ENCODE data around the gene PALLD.
A peak's percentile ranks its signal among the peaks of the same experiment; 100 is the strongest.

Gene PALLD

DNA sequence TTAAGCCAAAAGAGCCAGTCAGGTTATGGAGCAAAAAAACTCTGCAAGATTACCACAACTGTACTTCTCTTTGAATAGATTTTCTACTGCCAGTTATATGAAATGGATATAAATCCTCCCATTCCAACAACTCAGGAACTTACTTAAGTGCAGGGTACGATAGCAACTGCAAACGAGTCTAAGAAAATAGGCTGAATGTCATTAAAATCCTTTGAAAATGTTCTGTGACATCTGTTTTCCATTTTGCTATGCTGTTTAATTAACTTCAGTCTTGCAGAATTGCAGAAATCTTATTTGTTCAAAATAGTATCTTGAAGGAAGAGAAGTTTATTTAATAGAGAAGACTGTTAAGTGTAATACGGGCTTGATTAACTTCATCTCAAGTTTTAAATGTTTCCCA, 243.8 kb downstream of the PALLD start:
- no peak for DNase-seq

DNA sequence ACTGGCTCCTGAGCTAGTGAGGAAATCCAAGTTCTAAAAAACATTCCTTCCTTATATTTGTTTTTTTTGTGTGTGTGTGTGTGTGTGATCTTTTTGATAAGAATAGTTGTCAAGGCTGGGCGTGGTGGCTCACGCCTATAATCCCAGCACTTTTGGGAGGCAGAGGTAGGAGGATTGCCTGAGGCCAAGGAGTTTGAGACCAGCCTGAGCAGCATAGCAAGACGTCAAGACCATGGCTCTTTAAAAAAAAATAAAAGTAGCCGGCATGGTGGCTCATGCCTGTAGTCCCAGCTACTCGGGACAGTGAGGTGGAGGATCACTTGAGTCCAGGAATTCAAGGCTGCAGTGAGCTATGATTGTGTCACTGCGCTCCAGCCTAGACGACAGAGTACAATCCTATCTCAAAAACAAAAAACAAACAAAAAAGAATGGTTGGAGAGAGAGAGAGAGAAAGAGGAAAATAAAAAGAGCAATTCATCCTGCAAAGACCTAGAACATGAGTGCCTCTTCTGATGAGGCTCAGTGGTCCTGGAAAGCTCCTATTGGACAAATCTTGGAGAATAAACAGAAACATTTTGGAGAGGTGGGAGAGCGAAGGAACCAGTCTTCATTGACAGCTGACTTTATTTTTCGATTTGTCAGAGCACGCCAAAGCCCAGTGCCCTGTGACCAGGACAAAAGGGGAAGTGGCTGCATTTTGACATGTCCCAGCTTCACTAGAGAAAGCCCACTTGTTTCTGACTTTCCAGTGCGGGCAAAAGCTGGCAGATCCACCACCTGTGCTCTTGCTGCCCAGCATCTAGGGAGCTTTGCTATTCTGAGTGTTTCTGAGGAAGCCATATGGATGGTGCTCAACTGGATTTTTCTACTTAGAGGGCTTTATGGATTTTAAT, 244.7 kb downstream of the PALLD start:
- DNase-seq: peak; percentile 50

DNA sequence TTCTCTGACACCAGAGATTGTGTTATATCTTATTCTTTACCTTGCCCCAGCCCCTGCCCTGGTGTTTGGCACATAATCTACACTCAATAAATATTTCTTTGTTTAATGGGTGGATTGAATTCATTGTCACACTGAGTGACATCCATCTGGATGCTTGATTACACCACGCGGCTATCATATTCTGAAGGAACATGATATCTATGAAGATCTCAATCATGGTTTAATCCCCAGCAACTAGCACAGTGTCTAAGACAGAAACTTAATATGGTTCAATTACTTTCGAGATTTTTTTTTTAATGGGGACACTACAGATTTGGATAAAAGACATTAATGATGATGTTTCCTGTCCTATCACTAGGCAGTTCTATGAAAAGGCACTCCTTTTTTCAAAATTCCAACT, 246.3 kb downstream of the PALLD start:
- DNase-seq: no peak

DNA sequence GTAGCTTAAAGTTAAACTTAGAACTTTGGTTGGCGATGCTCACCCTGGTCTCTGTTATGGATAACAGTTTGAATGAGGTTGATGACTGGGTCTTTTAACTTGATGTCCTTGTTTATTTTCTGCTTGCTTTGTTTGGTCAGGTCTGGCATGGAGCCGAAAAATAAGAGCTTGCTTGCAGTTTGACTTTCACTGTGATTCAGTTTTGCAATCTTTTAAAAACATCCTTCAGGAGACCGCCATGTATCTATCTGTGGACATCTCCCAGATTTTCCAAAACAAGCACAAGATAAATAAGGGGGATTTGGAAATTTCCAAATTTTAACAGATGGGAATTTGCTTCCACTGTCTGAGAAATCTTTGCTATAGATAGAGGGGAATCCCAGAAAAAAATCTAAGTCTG, 246.7 kb downstream of the PALLD start:
- no peak for DNase-seq

DNA sequence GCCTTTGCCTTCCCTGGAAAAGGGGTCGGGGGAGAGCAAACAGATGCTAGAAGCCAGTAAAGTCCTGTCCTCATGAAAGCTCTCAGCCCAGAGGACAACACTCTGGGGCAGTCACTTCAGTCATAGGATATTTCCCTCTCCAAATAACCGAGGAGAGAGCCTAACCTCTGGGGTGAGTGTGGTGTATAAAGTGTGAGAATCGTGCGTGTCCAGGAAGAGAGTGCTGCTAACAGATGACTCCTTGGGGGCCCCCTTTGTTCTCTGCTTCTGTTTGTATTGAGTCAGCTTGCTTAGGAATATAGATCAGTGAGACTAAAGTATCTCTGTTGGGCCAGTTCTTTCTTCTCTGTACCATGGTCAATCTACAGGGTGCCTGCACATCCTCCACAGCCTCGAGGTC, 247.2 kb downstream of the PALLD start:
- no peak for DNase-seq

DNA sequence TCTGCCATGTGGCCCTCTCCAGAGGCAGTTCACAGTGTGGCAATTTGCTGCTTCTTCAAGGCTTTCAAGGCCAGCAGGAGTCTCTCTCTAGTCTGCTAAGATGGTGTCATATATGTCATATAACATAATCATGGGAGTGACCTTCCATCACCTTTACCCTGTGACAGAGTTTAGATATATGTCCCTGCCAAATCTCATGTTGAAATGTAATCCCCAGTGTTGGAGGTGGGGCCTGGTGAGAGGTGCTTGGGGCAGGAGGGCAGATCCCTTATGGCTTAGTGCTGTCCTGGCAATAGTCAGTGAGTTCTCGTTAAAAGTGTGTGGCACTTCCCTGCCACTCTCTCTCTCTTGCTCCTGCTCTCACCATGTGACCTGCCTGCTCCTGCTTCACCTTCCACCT, 252.0 kb downstream of the PALLD start:
- DNase-seq: no peak

DNA sequence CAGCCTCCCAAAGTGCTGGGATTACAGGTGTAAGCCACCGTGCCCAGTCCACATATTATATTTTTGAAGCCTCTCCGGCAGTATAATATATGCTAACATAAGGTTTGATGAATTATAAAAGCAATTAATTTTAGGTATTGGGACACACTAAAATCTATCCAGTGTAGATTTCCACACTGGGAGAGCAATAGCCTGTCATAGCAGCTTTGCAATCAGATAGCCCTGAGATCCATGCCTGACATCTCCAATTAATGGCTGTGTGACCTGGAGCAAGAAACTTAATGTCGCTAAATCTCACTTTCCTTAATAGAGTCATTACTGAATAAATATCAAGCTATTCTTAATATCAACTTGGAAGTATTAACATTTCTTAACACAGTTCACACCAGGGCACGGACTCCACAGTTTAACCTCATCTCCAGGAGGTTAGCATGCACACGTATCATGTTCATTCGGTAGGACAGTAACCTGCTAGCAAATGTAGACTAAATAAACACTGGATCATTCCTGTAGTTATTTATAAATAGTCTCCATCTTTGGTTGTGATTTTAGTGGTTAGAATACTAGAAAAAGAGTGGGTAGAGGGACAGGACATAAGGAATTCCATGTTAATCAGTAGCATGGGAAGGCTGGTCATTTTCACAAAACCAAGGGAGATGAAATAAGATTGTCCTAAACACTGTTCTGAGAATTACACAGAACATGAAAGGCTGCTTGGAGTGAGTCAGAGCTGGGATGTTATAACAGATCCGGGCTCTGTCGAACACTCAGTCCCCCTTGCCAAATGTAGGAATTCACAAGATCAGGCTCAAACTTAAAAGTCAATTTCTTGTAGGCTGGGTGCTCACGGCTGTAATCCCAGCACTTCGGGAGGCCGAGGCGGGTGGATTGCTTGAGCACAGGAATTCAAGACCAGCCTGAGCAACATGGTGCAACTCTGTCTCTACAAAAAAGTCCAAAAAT, 254.7 kb downstream of the PALLD start:
- no peak for DNase-seq

DNA sequence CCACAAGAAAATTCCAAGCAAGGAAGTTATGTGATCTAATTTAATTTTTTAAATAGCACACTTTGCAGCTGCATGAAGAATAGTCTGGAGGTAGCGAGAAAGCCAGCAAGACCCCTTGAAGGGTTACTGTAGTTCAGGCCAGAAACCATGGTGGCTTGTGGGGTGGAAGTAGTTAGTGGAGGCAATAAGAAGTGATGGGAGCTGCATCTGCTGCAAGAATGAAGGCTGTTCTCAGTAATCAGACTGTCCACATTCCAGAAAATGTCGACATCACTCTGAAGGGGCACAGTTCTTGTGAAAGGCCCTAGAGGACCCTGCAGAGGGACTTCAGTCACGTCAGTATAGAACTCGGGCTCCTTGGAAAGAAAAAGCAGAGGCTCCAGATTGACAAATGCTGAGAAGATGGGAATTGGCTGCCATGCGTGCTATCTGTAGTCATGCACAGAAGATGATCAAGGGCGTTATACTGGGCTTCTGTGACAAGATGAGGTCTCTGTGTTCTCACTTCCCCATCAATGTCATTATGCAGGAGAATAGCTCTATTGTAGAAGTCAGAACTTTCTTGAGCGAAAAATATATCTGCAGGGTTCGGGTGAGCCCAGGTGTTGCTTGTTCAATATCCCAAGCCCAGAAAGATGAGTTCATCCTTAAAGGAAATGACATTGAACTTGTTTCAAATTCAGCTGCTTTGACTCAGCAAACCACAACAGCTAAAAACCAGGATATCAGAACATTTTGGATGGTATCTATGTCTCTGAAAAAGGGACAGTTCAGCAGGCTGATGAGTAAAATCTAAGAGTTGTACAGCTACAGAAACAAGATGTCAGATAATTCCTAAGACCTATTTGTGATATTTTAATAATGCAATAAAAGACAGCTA, 259.0 kb downstream of the PALLD start:
- DNase-seq: no peak

DNA sequence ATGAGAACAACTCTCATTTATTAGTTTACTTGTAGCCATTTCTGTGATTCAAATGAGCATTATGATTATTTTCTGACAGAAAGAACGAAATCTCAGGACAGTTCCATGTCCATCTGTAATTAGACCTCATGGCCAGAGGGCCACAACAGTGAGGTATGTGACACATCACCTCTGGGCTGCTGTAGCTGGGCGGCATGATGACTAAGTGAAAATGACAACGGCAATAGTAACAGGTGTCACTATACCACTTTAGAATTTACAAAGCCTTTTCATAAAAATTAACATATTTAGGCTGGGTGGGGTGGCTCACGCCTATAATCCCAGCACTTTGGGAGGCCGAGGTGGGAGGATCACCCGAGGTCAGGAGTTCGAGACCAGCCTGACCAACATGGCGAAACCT, 260.6 kb downstream of the PALLD start:
- no peak for DNase-seq

DNA sequence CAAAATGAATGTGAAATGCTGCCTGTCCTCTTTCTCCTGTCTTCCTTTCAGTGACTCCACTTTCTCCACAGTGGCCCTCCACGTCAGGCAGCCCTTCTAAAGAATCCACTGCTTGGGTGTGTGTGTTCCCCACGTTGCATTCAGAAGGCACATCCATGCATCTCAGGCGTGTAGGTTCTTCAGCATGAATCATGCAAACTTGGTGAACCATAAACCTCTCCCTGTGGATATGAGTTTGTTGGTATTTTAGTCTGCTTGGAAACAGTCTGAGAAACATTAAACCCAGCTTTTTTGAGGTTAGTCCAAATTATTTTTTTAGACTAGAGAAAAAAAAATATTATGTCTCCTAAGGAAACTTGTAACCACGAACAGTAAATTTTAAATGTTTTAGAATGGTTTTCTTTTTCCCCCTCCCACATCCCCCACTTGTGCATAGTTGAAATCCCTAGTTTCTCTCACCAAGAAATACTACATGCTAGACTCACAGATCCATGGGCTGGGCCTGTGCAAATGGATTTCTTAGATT, 261.6 kb downstream of the PALLD start:
- no peak for DNase-seq

DNA sequence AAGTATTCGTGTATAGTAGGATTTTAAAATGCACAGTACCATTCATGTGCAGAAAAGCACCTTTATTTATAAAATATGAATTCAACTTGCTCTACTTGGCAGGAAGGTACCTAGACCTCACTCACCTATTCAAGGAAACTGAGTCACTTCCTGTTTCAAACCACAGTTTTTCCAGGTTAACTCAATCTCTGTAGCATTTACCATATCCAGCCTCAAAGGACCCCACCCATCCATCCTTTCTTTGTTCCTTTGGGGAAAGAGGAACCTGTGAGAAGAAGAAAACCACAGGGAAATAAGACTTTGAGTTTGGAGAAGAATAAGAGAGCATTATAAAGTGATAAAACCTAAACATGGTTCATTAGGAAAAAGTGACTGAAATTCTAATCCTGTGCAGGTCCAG, 262.5 kb downstream of the PALLD start:
- no peak for DNase-seq

DNA sequence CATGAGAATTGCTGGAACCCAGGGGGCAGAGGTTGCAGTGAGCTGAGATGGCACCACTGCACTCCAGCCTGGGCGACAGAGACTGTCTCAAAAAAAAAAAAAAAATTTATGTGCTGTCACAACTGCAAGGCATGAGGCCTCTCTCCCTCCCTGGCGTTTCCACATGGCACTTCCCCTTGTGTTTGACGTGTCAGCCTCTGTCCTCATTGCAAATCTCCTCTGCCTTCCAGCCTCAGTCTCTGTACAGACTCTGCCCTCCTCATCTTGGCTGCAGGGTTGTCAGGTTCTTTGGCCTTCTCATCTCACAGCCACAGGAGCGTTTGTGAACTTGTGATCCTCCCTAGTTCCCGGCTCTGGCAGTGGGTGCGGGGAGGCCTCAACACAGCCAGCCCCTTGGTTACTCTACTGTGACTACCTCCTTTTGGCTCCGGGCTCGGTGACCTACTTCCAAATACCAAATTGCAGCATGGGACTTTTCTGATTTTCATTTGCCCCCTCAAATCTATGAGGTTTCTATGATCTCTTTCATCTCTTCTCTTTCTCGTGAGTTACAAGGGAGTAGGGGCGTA, 263.2 kb downstream of the PALLD start:
- no peak for DNase-seq

DNA sequence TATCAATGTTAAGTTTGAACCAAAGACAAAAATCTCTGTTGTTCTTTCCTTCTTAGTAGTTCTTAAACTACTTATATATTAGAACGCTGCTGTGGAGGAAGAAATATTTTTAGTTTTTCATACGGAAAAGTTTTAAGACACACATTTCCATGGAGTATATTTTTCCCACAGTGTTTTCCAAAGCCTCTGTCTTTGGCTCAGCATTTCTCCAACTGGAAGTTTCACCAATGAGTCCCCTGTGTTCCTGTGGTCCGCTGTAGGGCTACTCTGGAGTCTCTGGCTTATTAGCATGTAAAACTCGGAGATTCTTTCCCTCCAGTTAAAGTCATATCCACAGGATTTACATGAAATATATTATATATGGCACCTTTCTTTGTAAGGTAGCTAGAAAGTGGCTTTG, 264.2 kb downstream of the PALLD start:
- DNase-seq: no peak

DNA sequence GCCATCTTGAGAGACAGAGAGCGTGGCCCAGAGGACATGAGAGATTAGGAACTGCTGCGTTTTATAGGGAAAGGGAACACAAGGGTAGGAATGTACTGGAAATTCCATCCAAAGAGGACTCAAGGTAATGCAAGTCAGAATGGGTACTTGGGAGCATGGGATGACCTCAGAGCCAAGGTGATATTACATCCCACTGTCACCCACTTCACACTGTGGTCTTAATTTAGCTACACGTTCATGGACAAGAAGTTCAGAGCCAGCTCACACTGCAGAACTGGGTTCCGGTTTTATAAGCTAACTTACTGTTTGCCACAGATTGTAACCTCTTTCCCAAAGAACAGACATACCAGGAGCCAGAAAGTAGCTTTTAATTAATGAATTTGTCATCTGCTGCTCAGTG, 268.5 kb downstream of the PALLD start:
- no peak for DNase-seq

DNA sequence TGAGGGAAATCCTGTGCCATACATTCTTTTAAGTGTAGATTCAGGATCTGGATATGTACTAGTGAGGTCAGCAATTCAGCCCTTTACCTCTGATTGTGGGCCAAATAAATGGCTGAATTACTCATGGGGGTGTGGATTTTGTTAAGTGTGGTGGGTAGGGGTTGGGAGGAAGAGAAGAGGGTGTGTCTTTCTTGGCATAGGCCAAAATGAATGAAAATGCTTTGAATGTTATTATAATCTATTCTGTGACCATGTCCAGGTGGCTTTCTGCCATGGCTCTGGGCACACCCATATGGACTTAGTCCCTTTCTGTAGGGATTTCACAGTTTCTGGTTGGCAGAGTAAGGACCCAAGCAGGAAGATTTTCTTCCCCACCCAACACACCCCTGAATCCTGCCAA, 268.9 kb downstream of the PALLD start:
- no peak for DNase-seq

DNA sequence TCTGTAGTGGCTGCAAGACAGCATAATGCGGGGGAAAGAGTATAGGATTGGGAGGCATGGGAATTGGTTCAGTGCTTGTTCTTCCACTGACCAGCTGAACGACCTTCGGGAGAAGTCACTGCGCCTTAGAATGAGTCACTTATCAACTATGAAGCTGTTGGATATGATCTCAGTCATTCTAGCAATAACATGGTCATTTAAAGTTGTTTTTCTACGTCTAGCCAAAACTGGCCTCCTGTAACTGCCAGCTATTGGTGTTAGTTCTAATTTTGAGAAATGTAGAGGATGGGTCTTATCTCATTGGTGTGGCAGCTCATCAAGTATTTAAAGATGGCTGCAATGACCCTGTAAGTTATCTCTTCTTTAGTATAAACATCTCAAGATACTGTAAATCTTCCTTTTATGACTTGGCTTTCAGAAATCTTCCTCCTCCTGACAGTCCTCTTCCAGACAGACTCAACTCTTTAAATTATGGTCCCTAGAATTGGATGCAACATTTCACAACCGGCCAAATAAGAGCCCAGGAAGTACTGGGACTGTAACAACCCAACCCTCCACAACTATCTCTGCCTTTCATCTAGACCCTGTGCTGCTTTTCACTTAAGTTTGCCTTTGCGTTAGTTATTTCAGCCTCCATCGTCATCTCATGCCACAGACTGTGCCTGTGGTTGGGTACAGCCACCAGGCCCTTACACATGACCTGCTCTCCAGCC, 269.9 kb downstream of the PALLD start:
- DNase-seq: no peak

DNA sequence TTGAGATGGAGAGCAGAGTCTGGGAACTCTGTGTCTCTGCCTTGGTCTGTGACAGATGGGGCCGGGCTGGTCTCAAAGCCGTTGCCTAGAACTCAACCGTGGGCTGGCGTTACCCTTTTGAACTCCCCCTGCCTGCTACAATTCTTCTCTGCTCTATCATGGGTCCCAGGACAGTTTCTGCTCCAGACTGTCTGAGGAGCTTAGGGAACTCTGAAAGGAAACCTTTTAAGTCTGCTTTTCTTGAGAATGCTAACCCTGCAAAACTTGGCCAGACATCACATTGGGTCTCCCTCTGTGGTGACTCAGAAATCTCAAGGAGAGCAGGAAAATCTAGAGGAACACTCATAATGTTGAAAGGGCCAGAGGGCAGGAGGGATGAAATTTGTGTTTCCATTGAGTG, 272.6 kb downstream of the PALLD start:
- no peak for DNase-seq

DNA sequence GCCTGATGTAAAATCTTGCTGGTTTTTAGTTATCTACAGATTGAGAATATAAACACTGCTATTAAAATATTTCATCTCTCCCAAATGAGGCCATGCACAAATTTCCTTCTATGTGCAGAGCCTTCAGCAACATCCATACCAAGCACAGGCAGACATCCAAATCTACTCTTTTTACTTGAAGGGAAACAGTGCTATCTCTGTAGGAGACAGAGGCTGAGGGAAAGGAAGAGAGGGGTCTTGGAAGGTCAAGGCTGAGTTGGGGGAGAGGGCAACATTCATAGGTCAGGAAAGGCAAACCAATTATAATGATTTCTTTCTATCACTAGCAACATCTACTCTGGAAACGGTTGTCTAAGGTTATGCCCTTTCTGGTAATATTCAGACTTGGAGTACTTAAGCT, 273.0 kb downstream of the PALLD start:
- no peak for DNase-seq

DNA sequence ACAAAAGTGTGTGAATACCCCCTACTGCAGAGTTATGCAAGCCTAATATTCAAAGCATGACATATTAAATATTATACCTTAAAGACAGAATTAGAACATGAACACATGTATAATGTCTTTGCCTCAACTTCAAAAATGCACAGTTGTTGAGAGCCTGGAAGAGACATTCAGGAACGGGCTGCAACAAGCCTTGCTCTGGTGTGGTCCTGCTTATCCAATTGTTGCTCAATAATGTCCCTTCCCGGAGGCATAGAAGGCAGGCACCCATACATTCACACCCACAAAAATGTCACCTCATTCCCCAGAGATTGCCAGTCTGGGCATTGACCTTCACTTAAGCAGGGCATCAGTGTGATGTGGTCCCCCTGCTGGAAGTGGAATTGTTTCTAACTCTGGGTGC, 274.4 kb downstream of the PALLD start:
- DNase-seq: no peak

DNA sequence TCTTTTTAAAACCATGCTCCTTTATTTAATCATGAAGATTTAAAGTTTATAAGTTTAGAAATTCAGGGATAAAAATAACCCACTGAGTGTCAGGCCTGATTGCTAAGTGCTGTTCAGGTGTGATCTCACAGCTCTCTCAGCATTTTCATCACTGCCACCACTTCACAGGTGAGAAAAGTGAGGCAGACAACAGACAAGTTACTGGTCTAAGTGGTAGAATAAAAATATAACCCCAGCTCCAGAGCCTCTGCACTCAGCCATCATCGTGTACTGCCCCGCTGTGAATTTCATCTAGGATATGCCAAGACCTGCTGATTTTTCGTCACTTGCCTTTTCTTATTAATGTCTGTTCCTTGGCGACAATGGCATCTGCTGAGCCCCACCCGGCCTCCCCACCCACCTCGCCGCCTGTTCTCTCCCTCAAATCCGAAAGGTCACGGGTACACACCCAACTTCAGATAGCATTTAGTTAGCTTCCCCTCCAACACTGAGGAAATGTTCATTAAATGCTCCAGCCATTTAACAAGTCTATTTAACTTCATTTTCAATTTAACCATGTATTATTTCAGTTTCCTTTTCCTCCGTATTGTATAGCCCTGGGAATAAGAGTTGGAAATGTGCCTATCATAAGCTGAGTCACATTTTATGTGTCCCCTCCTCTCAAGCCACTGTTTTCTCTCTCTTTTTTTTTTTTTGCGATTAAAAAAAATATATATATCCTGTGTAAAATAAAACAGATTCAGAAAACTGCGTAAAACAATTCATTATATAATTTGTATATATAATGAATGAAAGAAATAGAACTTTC, 276.7 kb downstream of the PALLD start:
- DNase-seq: no peak

DNA sequence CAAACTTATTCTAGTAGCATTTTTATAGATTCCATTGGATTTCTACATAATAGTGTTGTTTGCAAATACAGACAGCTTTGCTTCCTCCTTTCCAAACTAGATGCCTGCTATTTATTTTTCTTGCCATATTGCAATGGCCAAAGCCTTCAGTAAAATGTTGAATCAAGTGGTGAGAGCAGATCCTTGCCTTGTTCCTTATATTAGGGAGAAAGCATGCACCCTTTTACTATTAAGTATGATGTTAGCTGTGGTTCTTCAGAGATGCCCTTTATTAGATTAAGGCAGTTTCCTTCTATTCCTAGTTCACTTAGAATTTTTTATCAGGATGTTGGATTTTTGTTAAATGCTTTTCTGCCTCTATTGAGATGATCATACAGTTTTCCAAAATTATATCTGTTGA, 279.5 kb downstream of the PALLD start:
- DNase-seq: no peak
